AG10803 (cell line): ENCODE results near the gene LSAMP.

ENCODE experiments used
- DNase-seq: peaks from one replicate; pipeline ENCODE4 v3.0.0; 2010; ENCODE audit warnings: low read depth
- H3K4me3 ChIP-seq: 2 replicates; pipeline ENCODE4 v1.5.1; 2011; ENCODE audit warnings: mild to moderate bottlenecking, low read length, control low read depth
- TF ChIP-seq, protein P1 (sequence below): conservative IDR thresholded peaks from 2 replicates; pipeline ENCODE4 v1.5.1; 2011; ENCODE audit warnings: mild to moderate bottlenecking, low read length, control low read depth, inconsistent platforms

Gene LSAMP

GRCh38 chr3:115921711-115922110, 523.6 kb downstream of the LSAMP start:
- TF ChIP-seq, protein P1, sequence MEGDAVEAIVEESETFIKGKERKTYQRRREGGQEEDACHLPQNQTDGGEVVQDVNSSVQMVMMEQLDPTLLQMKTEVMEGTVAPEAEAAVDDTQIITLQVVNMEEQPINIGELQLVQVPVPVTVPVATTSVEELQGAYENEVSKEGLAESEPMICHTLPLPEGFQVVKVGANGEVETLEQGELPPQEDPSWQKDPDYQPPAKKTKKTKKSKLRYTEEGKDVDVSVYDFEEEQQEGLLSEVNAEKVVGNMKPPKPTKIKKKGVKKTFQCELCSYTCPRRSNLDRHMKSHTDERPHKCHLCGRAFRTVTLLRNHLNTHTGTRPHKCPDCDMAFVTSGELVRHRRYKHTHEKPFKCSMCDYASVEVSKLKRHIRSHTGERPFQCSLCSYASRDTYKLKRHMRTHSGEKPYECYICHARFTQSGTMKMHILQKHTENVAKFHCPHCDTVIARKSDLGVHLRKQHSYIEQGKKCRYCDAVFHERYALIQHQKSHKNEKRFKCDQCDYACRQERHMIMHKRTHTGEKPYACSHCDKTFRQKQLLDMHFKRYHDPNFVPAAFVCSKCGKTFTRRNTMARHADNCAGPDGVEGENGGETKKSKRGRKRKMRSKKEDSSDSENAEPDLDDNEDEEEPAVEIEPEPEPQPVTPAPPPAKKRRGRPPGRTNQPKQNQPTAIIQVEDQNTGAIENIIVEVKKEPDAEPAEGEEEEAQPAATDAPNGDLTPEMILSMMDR: no peak
- no peak overlapping the region for H3K4me3 ChIP-seq
- DNase-seq: no peak

DNA sequence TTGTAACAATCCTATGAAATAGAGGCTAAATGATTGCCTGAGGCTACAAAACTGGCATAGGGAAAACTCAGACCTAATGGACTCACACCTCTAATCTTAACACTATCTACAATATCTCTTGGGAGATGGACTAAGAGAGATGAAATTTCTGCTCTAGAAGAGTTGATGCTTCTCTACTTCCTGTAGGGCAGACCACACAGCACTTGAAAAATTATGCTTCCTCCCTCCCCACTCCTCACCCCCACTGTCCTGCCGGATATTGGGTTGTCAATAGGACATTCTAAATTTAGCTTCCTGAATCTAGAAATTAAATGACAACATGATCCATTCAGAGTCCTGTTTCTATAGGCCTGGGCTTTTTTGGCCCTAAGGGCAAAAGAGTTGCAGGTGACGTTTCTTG, 526.4 kb downstream of the LSAMP start:
- DNase-seq: no peak
- H3K4me3 ChIP-seq: no peak overlapping the region
- TF ChIP-seq, protein P1: no peak

DNA sequence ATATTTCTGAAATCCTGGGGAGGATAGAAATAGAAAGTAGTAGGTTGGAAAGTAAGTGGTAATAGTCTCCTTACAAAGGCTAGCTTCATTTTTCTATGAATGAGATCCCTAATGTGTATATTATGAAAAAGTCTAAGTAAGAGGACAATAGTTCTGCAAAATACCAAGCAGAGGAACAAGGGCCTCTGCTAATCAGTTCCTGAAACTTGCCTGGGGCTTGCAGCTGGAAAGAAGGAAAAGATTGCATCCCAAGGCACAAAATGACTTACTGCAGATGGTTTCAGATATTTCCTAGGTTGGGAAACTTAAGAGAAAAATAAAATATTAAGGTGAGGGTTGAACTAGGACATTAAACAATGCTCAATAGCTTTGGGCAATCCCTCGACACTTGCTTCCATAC, 528.4 kb downstream of the LSAMP start:
- TF ChIP-seq, protein P1: no peak
- no peak overlapping the region for H3K4me3 ChIP-seq
- no peak for DNase-seq

DNA sequence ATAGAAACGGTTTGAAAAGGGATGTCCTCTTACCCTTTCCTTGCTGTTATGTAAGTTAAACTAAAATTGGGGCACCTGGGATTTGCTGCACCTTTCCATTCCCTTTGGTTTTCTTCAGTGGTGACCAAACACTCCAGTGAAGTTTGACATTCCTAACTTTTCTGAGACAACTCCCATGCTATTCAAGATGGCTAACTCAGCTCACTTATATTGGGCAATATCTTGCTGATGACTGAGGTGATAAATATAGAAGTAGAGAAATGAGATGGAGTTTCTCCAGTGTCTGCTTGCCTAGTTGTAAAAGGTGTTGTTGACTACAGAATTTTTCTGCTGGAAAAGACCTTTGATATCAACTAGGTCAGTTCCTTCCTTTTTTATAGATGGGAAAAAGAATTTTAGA, 530.2 kb downstream of the LSAMP start:
- no peak overlapping the region for H3K4me3 ChIP-seq
- no peak for DNase-seq
- TF ChIP-seq, protein P1: no peak

GRCh38 chr3:115913069-115913686, 532.1 kb downstream of the LSAMP start:
- no peak for DNase-seq
- TF ChIP-seq, protein P1: peak; percentile 53
- H3K4me3 ChIP-seq: no peak overlapping the region

DNA sequence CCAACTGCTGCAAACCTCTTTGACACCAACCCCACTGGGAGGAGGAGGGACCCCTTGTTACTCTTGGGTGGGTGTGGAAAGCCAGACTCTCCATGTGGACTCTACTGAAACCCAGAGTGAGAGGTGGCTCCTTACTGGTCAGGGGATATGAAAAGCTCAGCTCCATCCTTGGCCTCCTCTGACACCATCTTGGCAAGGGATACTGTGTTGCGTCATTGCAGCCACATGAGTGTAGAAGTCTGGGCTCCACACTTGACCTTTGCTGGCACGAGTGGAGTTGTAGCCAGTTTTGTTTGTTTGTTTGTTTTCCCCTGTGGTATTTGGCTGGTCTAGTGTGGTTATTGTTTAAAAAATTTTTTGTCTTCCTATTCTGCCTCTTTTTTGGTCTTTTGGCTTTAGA, 532.9 kb downstream of the LSAMP start:
- H3K4me3 ChIP-seq: no peak overlapping the region
- TF ChIP-seq, protein P1: no peak
- peak; percentile 25 for DNase-seq

- no peak overlapping the region for H3K4me3 ChIP-seq
- TF ChIP-seq, protein P1: no peak
- no peak for DNase-seq
Observed at GRCh38 chr3:115905871-115906270, 539.4 kb downstream of the LSAMP start.
